Left lung (tissue), 10 donors: Measurements from ENCODE around the gene SLC30A3. TPM values are rescaled to one million over a fixed set of nuclear protein-coding genes. Genes with fewer than 3 reads are reported as not detected.

Source experiments
- ATAC-seq: fragments of 200-7000 bp; cut with Tn5 transposase; one replicate; pipeline ENCODE4 v1.9.1; 2020; ENCODE audit warnings: moderate library complexity
- DNase-seq, 4 donors: peaks; one replicate each; pipeline ENCODE4 v3.0.0-alpha.2; 2013 to 2020
- H3K27ac ChIP-seq, 2 donors: fragments of 200-600 bp; sonication (generic) in 1 of 2; one replicate each; pipeline versions ENCODE4 v1.5.0 to v1.8.0; 2020 to 2021
- H3K27me3 ChIP-seq, 2 donors: fragments of 200-600 bp; sonication (generic) in 1 of 2; one replicate each; pipeline versions ENCODE4 v1.5.0 to v1.8.0; 2020 to 2021
- H3K36me3 ChIP-seq, 2 donors: fragments of 200-600 bp; sonication (generic) in 1 of 2; one replicate each; pipeline versions ENCODE4 v1.5.0 to v1.8.0; 2020 to 2021
- H3K4me1 ChIP-seq, 2 donors: fragments of 200-600 bp; one replicate each; pipeline ENCODE4 v1.8.0; 2021
- H3K4me3 ChIP-seq, 2 donors: fragments of 200-600 bp; sonication (generic) in 1 of 2; one replicate each; pipeline versions ENCODE4 v1.5.0 to v1.8.0; 2020 to 2021; ENCODE audit warnings: mild to moderate bottlenecking in 1 of 2
- H3K9me3 ChIP-seq, 2 donors: fragments of 200-600 bp; sonication (generic) in 1 of 2; one replicate each; pipeline versions ENCODE4 v1.5.0 to v1.8.0; 2020 to 2021
- intact Hi-C, 2 donors: fragments of 100-400 bp; cut with DNase I; formaldehyde crosslinking; loops; one replicate each; pipeline versions ENCODE4 v1.11.2 to v1.14.2; 2022
- polyA plus RNA-seq, 6 donors: library from polyadenylated mRNA; unstranded; fragments of 120-200 nt; gene quantifications; one replicate each; pipeline ENCODE4 v1.2.1, GENCODE V29; 2013; ENCODE audit not compliant: insufficient read length in 6 of 6
- total RNA-seq, 2 donors: library from RNA; stranded (reverse); fragmentation: NEBNext Ultra II Directional; extraction: Animal tissue kit (Norgen Biotek cat#: 25700); gene quantifications; one replicate each; pipeline ENCODE4 v1.2.1, GENCODE V29; 2021
- TF ChIP-seq, protein P1 (sequence below), 2 donors: fragments of 200-600 bp; sonication (generic) in 1 of 2; IDR thresholded peaks; one replicate each; pipeline versions ENCODE4 v1.5.0 to v1.8.0; 2021; ENCODE audit warnings: antibody characterized with exemption in 2 of 2
- donor health status: DM: no; HTN: yes; CAD: no.
- donor health status: DM: no; HTN: no; CAD: no.

Gene SLC30A3
- total and polyA plus RNA-seq, 8 donors = 0.26 to 0.69 (median 0.48) TPM

DNA sequence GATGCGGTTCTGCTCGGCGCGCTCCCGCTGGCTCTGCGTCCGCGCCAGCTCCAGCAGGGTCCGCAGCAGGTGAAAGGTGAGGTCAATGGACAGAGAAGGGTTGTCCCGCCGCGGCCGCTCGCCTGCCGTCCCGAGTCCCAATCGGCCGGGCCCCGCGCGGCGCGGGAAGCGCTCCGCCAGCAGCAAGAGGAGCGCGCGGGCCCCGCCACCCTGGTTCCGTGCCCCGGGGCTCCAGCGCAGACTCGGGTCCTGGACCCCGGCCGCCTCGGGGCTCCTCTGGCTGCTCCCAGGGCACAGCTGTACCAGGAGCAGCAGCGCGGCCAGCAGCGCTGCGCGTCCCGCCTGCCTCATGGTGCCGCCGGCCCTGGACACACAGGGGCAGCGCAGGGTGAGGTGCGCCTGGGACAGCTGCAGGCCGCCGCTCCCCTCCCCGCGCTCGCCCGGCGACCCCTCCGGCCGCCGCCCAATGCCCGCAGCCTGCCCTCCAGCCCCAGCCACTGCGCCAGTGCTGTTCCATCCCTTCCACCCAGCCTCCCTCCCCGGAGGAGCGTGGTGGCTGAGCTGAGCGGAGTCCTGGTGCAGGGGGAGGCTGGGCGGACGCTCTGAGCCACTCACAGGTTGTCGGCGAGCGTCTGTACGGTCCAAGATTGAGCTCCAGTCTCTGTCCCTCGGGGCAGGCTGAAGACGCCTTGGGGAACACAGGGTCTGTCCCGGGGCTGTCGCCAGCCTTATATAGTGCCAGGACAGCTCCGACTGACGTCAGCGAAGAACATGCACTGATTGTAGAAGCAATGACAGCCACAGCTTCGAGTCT lies 44.9 kb upstream of the SLC30A3 start:
- Histone ChIP-seq H3K27me3 (peaks cover 32 to 48% of the 10 kb centered on the region in 2 donors), H3K36me3 (peaks cover 0 to 42% of the 10 kb centered on the region in 2 donors), H3K4me3 (no peak overlapping the region), H3K27ac (no peak overlapping the region), H3K9me3 (no peaks in the 10 kb centered on the region), H3K4me1 (peaks cover 0 to 28% of the 10 kb centered on the region in 2 donors)
- TF ChIP-seq, protein P1, sequence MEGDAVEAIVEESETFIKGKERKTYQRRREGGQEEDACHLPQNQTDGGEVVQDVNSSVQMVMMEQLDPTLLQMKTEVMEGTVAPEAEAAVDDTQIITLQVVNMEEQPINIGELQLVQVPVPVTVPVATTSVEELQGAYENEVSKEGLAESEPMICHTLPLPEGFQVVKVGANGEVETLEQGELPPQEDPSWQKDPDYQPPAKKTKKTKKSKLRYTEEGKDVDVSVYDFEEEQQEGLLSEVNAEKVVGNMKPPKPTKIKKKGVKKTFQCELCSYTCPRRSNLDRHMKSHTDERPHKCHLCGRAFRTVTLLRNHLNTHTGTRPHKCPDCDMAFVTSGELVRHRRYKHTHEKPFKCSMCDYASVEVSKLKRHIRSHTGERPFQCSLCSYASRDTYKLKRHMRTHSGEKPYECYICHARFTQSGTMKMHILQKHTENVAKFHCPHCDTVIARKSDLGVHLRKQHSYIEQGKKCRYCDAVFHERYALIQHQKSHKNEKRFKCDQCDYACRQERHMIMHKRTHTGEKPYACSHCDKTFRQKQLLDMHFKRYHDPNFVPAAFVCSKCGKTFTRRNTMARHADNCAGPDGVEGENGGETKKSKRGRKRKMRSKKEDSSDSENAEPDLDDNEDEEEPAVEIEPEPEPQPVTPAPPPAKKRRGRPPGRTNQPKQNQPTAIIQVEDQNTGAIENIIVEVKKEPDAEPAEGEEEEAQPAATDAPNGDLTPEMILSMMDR (IDR thresholded peaks at IDR 0.05) = no peak
- DNase-seq = no peak
- ATAC-seq = peak; percentile 7
- intact Hi-C loops = no loop called here

DNA sequence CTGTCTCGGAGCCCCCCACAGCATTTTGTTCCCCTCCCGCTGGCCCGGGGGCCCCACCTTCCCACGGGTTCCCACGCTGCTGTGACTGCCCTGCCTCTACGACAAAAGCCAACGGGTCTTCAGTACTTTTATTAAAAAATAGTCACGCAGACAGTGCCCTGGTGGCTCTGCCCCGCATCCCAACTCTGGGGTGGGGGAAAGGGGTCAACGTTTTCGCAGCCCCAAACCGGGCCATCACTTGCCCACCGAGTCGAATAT lies 44.4 kb upstream of the SLC30A3 start:
- peaks cover 32 to 48% of the 10 kb centered on the region in 2 donors for H3K27me3 ChIP-seq
- H3K36me3 ChIP-seq = peaks cover 0 to 39% of the 10 kb centered on the region in 2 donors
- intact Hi-C loops = no loop called here
- DNase-seq (no peak), ATAC-seq (no peak)
- peaks cover 0 to 32% of the 10 kb centered on the region in 2 donors for H3K4me1 ChIP-seq
- TF ChIP-seq, protein P1 (IDR thresholded peaks at IDR 0.05) = no peak
- no peak overlapping the region for H3K4me3 ChIP-seq
- H3K27ac ChIP-seq = no peak overlapping the region
- H3K9me3 ChIP-seq = no peaks in the 10 kb centered on the region

DNA sequence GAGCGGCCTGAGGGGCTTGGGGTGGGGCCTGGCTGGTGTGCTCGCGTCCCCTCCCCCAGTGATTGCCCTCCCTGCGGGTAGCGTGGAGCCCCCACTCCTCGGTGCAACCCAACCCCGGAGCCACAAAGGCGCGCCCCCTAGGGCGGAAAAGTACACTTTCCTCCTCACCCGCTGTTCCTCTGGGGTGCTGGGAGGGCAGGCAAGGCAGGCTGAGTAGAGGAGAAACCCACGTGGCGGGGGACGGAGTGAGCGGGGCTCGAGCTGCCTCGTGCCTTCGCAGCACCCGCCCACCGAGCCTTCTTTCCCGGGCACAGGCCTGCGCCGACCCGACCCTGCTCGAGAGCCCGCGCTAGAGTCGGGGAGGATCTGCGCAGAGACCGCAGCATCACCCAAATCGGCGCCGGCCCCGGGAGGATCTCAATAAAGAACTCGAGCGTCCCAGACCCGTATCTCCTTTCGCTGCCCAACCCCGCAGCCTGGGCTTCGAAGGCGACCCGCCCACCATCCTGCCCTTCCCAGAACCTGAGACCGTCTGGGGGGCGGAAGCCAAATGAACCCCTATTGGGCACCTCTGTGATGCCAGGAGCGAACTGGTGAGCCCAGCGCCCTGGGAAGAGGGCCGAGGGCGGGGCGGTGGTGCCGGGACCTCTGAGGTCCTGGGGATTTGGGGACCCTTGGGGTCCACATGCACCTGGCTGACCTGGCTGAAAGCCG lies 43.9 kb upstream of the SLC30A3 start:
- DNase-seq (no peak), ATAC-seq (no peak)
- TF ChIP-seq, protein P1 (IDR thresholded peaks at IDR 0.05) = no peak
- H3K27me3 ChIP-seq = peaks cover 32 to 48% of the 10 kb centered on the region in 2 donors
- peaks cover 0 to 32% of the 10 kb centered on the region in 2 donors for H3K4me1 ChIP-seq
- no peak overlapping the region for H3K27ac ChIP-seq
- intact Hi-C loops = no loop called here
- H3K4me3 ChIP-seq = no peak overlapping the region
- H3K9me3 ChIP-seq = no peaks in the 10 kb centered on the region
- peaks cover 0 to 34% of the 10 kb centered on the region in 2 donors for H3K36me3 ChIP-seq

DNA sequence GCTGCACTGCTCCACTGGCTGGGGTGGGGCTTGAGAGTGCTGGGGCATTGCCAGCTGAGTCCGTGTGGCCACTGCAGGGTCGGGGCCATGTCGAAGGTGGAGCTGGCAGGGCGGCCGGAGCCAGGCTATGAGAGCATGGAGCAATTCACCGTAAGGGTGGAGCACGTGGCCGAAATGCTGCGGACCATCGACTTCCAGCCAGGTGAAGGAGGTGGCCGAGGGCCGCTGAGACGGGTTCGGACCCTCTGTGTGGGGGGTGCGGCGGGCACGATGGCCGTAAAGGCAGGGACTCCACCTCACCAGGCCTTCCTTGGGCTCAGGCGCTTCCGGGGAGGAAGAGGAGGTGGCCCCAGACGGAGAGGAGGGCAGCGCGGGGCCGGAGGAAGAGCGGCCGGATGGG lies 43.3 kb upstream of the SLC30A3 start:
- TF ChIP-seq, protein P1 (IDR thresholded peaks at IDR 0.05) = no peak
- H3K27me3 ChIP-seq = peaks cover 32 to 48% of the 10 kb centered on the region in 2 donors
- H3K27ac ChIP-seq = no peak overlapping the region
- intact Hi-C loops = no loop called here
- H3K4me1 ChIP-seq = peaks cover 0 to 32% of the 10 kb centered on the region in 2 donors
- ATAC-seq = no peak
- peaks cover 0 to 28% of the 10 kb centered on the region in 2 donors for H3K36me3 ChIP-seq
- H3K4me3 ChIP-seq = no peak overlapping the region
- H3K9me3 ChIP-seq = no peaks in the 10 kb centered on the region
- no peak for DNase-seq

GRCh38 chr2:27305516-27305915 lies 42.7 kb upstream of the SLC30A3 start:
- TF ChIP-seq, protein P1 (IDR thresholded peaks at IDR 0.05) = no peak
- intact Hi-C loops = no loop called here

More at GRCh38 chr2:27305516-27305915, 42.7 kb upstream of the SLC30A3 start:
- no peak overlapping the region for H3K27ac ChIP-seq
- peaks cover 0 to 32% of the 10 kb centered on the region in 2 donors for H3K4me1 ChIP-seq
- DNase-seq = no peak
- H3K9me3 ChIP-seq = no peaks in the 10 kb centered on the region
- no peak for ATAC-seq
- no peak overlapping the region for H3K4me3 ChIP-seq
- H3K36me3 ChIP-seq = peaks cover 0 to 24% of the 10 kb centered on the region in 2 donors
- H3K27me3 ChIP-seq = peaks cover 32 to 48% of the 10 kb centered on the region in 2 donors
